ENCODE measurements around the gene ROBO1.

DNA sequence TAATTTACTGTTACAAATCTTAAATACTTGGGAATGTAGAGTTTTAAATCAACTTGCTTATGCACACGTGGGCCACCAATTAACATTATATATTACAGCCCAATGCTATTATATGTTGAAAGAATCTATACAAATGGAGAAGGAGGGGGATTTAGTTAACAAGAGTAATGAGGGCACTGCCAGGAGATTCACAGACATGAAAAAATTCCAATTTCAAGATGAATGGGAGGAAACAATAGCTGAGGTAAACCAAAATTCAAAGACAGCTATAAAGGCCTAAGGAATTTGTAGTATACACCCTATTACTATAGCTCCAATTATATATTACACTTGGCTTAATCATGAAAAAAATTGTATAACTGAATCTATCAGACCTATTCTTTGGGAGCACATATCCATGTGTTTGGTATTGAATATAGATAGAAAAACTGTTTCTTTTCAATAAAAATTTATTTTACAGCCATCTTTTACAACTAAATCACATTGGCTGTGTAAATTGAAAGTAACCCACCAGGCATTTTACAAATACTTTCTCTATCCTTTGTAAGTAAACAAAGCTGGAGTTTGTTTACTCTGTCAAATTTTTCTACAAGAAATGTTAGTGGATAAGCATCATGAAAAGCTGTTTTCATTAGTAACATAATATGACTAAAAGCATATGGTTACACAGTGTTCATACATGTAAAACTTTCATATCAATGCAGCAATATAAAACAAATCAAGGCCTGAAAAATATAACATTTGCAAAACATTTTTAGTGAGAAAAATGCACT is 1045.8 kb downstream of the ROBO1 start:
- no peak for TF ChIP-seq BHLHE40 (IDR thresholded peaks at IDR 0.05; ENCODE audit: borderline replicate concordance)
- no peak for TF ChIP-seq SUZ12 (IDR thresholded peaks at IDR 0.05)
